Gastrocnemius medialis (tissue), 4 donors: Measurements from ENCODE around the gene KYNU.

Experiments
- CTCF ChIP-seq, 5 experiments: fragments of 450-650 bp in 3 of 5; fragments of 200-600 bp in 2 of 5; sonication (generic) in 2 of 5; IDR thresholded peaks in 4 of 5; conservative IDR thresholded peaks in 1 of 5; 1 replicate in 4 of 5; 2 replicates in 1 of 5; pipeline ENCODE4 v1.5.1; 2016 to 2019; ENCODE audit warnings: antibody characterized with exemption in 5 of 5, mild to moderate bottlenecking in 3 of 5, moderate library complexity in 3 of 5
- POLR2A ChIP-seq, 2 donors: fragments of 450-650 bp; IDR thresholded peaks; one replicate each; pipeline ENCODE4 v1.6.1; 2017; ENCODE audit warnings: antibody characterized with exemption in 2 of 2, mild to moderate bottlenecking in 2 of 2, moderate library complexity in 2 of 2

- TF ChIP-seq POLR2A (IDR thresholded peaks at IDR 0.05) (no peak), CTCF (IDR thresholded peaks at IDR 0.05 in 4 of 5, conservative IDR thresholded peaks at IDR 0.05 in 1 of 5) (no peak)
Observed at GRCh38 chr2:142901780-142902179, 24.3 kb downstream of the KYNU start.
